ENCODE data around the gene GOLGA2.

GOLGA2 gene, protein sequence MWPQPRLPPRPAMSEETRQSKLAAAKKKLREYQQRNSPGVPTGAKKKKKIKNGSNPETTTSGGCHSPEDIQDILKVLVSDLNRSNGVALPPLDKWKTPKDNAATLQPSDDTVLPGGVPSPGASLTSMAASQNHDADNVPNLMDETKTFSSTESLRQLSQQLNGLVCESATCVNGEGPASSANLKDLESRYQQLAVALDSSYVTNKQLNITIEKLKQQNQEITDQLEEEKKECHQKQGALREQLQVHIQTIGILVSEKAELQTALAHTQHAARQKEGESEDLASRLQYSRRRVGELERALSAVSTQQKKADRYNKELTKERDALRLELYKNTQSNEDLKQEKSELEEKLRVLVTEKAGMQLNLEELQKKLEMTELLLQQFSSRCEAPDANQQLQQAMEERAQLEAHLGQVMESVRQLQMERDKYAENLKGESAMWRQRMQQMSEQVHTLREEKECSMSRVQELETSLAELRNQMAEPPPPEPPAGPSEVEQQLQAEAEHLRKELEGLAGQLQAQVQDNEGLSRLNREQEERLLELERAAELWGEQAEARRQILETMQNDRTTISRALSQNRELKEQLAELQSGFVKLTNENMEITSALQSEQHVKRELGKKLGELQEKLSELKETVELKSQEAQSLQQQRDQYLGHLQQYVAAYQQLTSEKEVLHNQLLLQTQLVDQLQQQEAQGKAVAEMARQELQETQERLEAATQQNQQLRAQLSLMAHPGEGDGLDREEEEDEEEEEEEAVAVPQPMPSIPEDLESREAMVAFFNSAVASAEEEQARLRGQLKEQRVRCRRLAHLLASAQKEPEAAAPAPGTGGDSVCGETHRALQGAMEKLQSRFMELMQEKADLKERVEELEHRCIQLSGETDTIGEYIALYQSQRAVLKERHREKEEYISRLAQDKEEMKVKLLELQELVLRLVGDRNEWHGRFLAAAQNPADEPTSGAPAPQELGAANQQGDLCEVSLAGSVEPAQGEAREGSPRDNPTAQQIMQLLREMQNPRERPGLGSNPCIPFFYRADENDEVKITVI

GRCh38 chr9:128275198-128276007 lies at the start of gene GOLGA2:
Gene GOLGA2, minus strand, starts transcription at chr9:128276007. Its CDS starts 31 bp downstream, at chr9:128275976.
- no peaks in the 10 kb centered on the region for H3K9me3 Mint-ChIP-seq
- DNase-seq = peak; percentile 20

GRCh38 chr9:128324401-128324800 lies 48.6 kb upstream of the GOLGA2 start:
- DNase-seq = no peak

More at GRCh38 chr9:128275198-128276007, at the start of gene GOLGA2:
- peak; percentile 64 for ATAC-seq
- Mint-ChIP-seq H3K4me1 (peaks cover 42% of the 10 kb centered on the region), H3K4me3 (peak within 1 kb of the TSS; percentile 97), H3K27ac (peak within 1 kb of the TSS; percentile 93), H3K36me3 (ENCODE audit: low read depth) (peaks cover 9% of the 10 kb centered on the region), H3K27me3 (peaks cover 5% of the 10 kb centered on the region)

GRCh38 chr9:128323791-128324190 lies 48.0 kb upstream of the GOLGA2 start:
- Mint-ChIP-seq H3K4me1 (peaks cover 32% of the 10 kb centered on the region), H3K9me3 (no peaks in the 10 kb centered on the region), H3K27ac (peak overlapping the region; percentile 99), H3K27me3 (peaks cover 4% of the 10 kb centered on the region), H3K4me3 (peak overlapping the region; percentile 99), H3K36me3 (ENCODE audit: low read depth) (peaks cover 13% of the 10 kb centered on the region)
- ATAC-seq (no peak), DNase-seq (no peak)

More at GRCh38 chr9:128324401-128324800, 48.6 kb upstream of the GOLGA2 start:
- Mint-ChIP-seq H3K4me3 (peak overlapping the region; percentile 99), H3K9me3 (no peaks in the 10 kb centered on the region), H3K36me3 (ENCODE audit: low read depth) (peaks cover 13% of the 10 kb centered on the region), H3K4me1 (peaks cover 32% of the 10 kb centered on the region), H3K27me3 (peaks cover 4% of the 10 kb centered on the region), H3K27ac (peak overlapping the region; percentile 35)
- ATAC-seq = no peak

DNA sequence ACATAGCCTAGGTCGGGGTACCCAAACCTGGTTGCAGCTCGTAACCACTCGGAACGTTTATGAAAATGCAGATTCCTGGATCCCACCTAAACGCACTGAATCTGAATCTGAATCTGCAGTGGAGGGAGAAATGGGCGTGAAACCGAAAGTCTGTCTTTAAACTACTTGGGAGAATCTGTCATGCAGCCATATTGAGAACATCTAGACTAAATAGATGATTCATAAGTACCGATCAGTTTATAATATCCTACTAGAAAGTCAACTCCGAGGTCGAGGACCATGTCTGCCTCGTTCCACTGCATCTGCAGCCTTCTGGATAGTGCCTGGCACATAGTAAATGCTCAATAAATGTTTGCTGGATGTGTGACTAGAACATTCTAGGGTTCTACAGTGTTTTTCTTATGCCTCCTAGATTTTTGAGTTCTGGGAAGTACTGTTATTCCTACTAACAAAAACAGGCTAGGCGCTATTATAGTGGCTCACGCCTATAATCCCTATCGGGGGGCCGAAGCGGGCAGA lies 47.5 kb upstream of the GOLGA2 start:
- H3K9me3 Mint-ChIP-seq = no peaks in the 10 kb centered on the region
- peak overlapping the region; percentile 99 for H3K27ac Mint-ChIP-seq
- DNase-seq = no peak
- H3K4me3 Mint-ChIP-seq = peak overlapping the region; percentile 99
- H3K36me3 Mint-ChIP-seq (ENCODE audit: low read depth) = peaks cover 13% of the 10 kb centered on the region
- ATAC-seq = peak; percentile 33
- H3K27me3 Mint-ChIP-seq = peaks cover 4% of the 10 kb centered on the region
- peaks cover 32% of the 10 kb centered on the region for H3K4me1 Mint-ChIP-seq

DNA sequence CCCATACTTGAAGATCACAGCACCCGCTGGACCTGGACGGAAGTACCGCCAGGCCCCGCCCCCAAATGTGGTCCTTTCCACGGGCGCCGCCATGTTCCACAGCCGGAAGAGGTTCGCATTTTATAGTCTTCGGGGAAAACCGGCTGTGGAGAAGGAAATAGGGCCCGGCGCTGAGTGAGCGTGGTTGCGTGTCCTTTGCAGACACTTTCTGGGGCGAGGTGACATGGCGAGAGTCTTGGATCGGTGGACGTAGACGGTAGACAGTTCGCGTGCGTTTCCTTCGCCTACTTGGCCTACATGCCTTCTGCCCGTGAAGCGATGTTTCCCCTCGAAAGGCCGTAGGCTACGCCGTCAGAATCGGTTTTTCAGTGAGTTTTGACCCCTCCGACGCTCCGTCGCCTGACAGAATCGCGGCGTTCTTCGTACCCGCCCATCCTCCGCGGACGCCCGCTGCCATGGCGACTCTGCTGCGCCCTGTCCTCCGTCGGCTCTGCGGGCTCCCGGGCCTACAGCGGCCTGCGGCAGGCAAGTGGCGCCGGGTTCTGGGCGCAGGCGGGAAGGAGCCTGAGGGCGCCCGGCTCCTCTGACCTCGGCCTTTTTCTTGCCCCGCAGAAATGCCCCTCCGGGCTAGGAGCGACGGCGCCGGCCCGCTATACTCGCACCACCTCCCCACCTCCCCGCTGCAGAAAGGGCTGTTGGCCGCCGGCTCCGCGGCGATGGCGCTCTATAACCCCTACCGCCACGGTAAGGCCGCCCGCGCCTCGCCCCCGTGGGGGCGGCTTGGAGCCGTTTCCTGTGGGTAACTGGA lies 46.8 kb upstream of the GOLGA2 start, which contains the start of the genes COQ4 and TRUB2:
Gene COQ4, plus strand, starts transcription at position 436 of the 808 bp plus-strand sequence. Its CDS starts 20 bp downstream, at position 456.
Gene TRUB2, minus strand, starts transcription at position 44 of the 808 bp plus-strand sequence. Its CDS starts 39 bp downstream, at position 5.
- peaks cover 32% of the 10 kb centered on the region for H3K4me1 Mint-ChIP-seq
- DNase-seq (peak; percentile 94), ATAC-seq (peak; percentile 89)
- H3K9me3 Mint-ChIP-seq = no peaks in the 10 kb centered on the region
- peaks cover 12% of the 10 kb centered on the region for H3K36me3 Mint-ChIP-seq (ENCODE audit: low read depth)
- H3K4me3 Mint-ChIP-seq = peak within 1 kb of the TSS; percentile 99
- H3K27ac Mint-ChIP-seq = peak within 1 kb of the TSS; percentile 99
- peaks cover 4% of the 10 kb centered on the region for H3K27me3 Mint-ChIP-seq

- Mint-ChIP-seq H3K27me3 (peaks cover 4% of the 10 kb centered on the region), H3K4me1 (peaks cover 32% of the 10 kb centered on the region), H3K36me3 (ENCODE audit: low read depth) (peaks cover 19% of the 10 kb centered on the region), H3K27ac (peak overlapping the region; percentile 99), H3K4me3 (peak overlapping the region; percentile 99), H3K9me3 (no peaks in the 10 kb centered on the region)
- DNase-seq (no peak), ATAC-seq (no peak)
These were observed 46.1 kb upstream of the GOLGA2 start for GRCh38 chr9:128321879-128322403.

- Mint-ChIP-seq H3K9me3 (no peaks in the 10 kb centered on the region), H3K27me3 (peaks cover 4% of the 10 kb centered on the region), H3K36me3 (ENCODE audit: low read depth) (peaks cover 22% of the 10 kb centered on the region), H3K27ac (no peak overlapping the region), H3K4me1 (peaks cover 32% of the 10 kb centered on the region), H3K4me3 (peak overlapping the region; percentile 99)
- no peak for DNase-seq
- ATAC-seq = no peak
These were observed 45.5 kb upstream of the GOLGA2 start for GRCh38 chr9:128321343-128321742.

DNA sequence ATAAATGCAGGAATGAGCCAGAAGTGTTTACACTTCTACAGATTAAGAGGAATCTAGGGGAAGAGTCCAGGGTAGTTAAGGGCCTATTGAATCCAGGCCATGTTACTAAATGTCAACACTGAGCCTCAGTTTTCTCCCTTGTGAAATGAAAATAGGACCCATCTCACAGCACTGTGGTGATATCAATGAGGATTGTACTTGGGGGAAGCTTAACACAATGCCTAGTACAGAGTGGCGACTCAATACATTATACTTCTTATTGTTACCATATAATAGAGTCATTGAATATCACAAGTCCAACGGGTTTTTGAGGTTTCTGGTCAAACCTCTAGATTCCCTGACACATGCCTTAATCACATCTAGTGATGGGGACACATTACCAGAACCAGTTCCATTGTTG lies 41.8 kb upstream of the GOLGA2 start:
- Mint-ChIP-seq H3K36me3 (ENCODE audit: low read depth) (peaks cover 15% of the 10 kb centered on the region), H3K9me3 (no peaks in the 10 kb centered on the region), H3K27me3 (peaks cover 4% of the 10 kb centered on the region), H3K4me3 (no peak overlapping the region), H3K4me1 (peaks cover 13% of the 10 kb centered on the region), H3K27ac (no peak overlapping the region)
- no peak for DNase-seq
- no peak for ATAC-seq

- peaks cover 5% of the 10 kb centered on the region for H3K4me1 Mint-ChIP-seq
- no peak for DNase-seq
- no peak overlapping the region for H3K27ac Mint-ChIP-seq
- no peaks in the 10 kb centered on the region for H3K9me3 Mint-ChIP-seq
- H3K36me3 Mint-ChIP-seq (ENCODE audit: low read depth) = peaks cover 15% of the 10 kb centered on the region
- ATAC-seq = no peak
- no peak overlapping the region for H3K4me3 Mint-ChIP-seq
- no peaks in the 10 kb centered on the region for H3K27me3 Mint-ChIP-seq
These were observed 40.6 kb upstream of the GOLGA2 start for GRCh38 chr9:128316421-128316820.

DNA sequence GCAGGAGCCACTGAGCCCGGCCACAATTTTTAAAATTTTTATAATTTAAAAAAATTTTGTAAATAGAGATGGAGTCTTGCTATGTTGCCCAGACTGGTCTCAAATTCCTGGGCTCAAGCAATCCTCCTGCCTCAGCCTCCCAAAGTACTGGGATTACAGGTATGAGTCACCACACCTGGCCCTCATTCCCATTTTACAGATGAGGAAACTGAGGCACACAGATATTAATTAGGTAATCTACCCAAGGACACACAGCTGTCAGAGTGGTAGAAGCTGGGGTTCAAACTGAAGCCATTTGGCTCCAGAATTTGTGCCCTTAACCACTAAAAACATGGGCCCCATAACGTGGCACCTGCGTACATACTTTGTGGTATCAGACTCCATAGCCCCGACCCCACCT lies 38.9 kb upstream of the GOLGA2 start:
- Mint-ChIP-seq H3K36me3 (ENCODE audit: low read depth) (peaks cover 20% of the 10 kb centered on the region), H3K4me3 (no peak overlapping the region), H3K27ac (no peak overlapping the region), H3K27me3 (no peaks in the 10 kb centered on the region), H3K9me3 (no peaks in the 10 kb centered on the region), H3K4me1 (no peaks in the 10 kb centered on the region)
- ATAC-seq = no peak
- DNase-seq = no peak

GRCh38 chr9:128310461-128310860 lies 34.7 kb upstream of the GOLGA2 start:
- DNase-seq (no peak), ATAC-seq (no peak)
- peaks cover 18% of the 10 kb centered on the region for H3K36me3 Mint-ChIP-seq (ENCODE audit: low read depth)
- no peaks in the 10 kb centered on the region for H3K27me3 Mint-ChIP-seq
- no peak overlapping the region for H3K27ac Mint-ChIP-seq
- H3K9me3 Mint-ChIP-seq = no peaks in the 10 kb centered on the region
- H3K4me3 Mint-ChIP-seq = no peak overlapping the region
- peaks cover 2% of the 10 kb centered on the region for H3K4me1 Mint-ChIP-seq

DNA sequence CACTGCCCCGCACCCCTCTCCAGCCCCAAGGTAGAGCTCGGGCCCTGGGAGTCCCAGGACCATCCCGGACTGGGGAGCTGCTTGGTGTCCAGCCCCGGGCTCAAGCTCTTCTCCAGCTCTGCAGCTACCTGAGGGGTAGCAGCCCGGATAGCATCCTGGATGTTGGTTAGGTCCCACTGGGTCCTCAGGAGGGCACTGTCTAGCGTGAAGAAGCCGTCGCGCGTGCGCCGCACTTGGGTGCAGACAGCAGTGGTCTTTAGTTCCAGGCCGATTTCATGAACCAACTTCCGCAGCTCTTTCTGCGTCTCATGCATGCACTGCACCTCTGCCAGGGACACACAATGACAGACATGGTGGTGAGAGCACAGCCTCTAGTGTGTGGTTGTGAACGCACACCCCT lies 33.7 kb upstream of the GOLGA2 start:
- ATAC-seq = no peak
- Mint-ChIP-seq H3K9me3 (no peaks in the 10 kb centered on the region), H3K4me1 (peaks cover 2% of the 10 kb centered on the region), H3K27me3 (no peaks in the 10 kb centered on the region), H3K4me3 (no peak overlapping the region), H3K27ac (no peak overlapping the region), H3K36me3 (ENCODE audit: low read depth) (peaks cover 18% of the 10 kb centered on the region)
- no peak for DNase-seq

- H3K9me3 Mint-ChIP-seq = no peaks in the 10 kb centered on the region
- DNase-seq (no peak), ATAC-seq (no peak)
- H3K4me3 Mint-ChIP-seq = no peak overlapping the region
- peaks cover 2% of the 10 kb centered on the region for H3K4me1 Mint-ChIP-seq
- peaks cover 12% of the 10 kb centered on the region for H3K36me3 Mint-ChIP-seq (ENCODE audit: low read depth)
- no peaks in the 10 kb centered on the region for H3K27me3 Mint-ChIP-seq
- H3K27ac Mint-ChIP-seq = no peak overlapping the region
These were observed 29.1 kb upstream of the GOLGA2 start for GRCh38 chr9:128304971-128305288.
